ENCODE measurements around the gene SERPINF2.

GRCh38 chr17:1709403-1709951 lies 33.2 kb upstream of the SERPINF2 start:
- TF ChIP-seq CTCF (IDR thresholded peaks at IDR 0.05 in 8 of 11, conservative IDR thresholded peaks at IDR 0.05 in 3 of 11) (no peak), POLR2AphosphoS5 (IDR thresholded peaks at IDR 0.05) (no peak), POLR2A (IDR thresholded peaks at IDR 0.05) (no peak)

Measured in spleen (tissue), 7 donors.